GM21717 (cell line): ENCODE results near the gene HSPB6.

Source experiments
- ATAC-seq: cut with Tn5 transposase; IDR thresholded peaks from one replicate; pipeline ENCODE4 v1.9.1; 2021; ENCODE audit warnings: mild to moderate bottlenecking, moderate library complexity; ENCODE audit not compliant: unreplicated experiment

Gene HSPB6

DNA sequence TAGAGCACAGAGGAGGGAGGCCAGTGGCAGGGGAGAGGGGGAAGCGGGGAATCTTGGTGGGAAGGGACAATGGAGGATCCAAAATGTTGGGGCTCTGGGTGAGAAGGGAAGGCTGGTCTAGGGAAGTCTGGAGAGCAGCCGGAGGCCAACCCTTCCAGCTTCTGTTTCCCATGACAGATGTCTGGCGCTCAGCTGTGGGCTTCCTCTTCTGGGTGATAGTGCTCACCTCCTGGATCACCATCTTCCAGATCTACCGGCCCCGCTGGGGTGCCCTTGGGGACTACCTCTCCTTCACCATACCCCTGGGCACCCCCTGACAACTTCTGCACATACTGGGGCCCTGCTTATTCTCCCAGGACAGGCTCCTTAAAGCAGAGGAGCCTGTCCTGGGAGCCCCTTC, 10.3 kb downstream of the HSPB6 start:
- ATAC-seq, result no peak

GRCh38 chr19:35746087-35746462, 10.8 kb downstream of the HSPB6 start:
- ATAC-seq, result no peak

GRCh38 chr19:35745328-35746086, 11.3 kb downstream of the HSPB6 start, which contains the start of the genes PSENEN and U2AF1L4:
PSENEN (plus strand) TSS chr19:35745651; CDS start chr19:35745931, 280 bp downstream.
U2AF1L4 (minus strand) TSS chr19:35745418; CDS start chr19:35745391, 27 bp downstream.
- peak; percentile 35 for ATAC-seq

DNA sequence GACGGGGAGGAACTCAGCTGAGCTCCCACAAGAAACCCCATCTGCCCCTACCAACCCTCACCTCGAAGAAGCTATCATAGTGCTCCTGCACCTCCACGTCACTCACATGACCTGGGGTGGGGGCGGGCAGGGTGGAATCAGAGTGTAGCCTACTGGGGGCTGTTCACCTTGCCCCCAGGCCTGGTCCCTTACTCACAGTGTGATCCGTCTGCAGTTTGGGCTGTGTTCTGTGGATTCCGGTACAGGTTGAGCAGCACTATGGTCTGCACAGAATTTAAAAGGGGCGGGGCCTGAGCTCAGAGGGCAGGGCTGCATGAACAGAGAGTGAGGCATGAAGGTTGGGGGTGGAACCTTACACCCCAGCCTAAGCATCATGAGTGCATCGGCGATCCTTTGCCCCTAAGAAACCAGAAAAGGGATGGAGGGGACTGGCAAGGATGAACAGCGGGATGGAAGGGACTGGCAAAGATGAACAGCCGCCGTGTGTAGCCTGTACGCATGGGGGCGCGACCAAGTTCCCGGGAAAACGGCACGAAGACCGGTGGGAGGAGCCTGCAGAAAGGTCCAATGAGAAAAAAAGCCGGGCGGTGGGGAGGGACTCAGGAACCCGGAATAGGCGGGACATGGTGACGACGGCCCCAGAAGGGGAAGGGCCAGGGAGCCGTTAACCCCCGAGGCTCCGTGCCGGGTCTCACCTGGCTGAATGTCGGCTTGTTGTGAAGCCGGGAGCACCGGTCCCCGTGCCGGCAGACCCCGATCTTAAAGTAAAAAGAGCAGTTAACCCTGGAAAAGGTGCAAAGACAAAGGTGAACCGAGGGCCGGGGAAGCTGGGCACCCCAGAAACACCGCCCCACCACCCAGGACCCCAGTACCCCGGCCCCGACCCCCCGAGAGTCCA, 12.2 kb downstream of the HSPB6 start:
- peak; percentile 29 for ATAC-seq

GRCh38 chr19:35743640-35744429, 13.0 kb downstream of the HSPB6 start:
- no peak for ATAC-seq

DNA sequence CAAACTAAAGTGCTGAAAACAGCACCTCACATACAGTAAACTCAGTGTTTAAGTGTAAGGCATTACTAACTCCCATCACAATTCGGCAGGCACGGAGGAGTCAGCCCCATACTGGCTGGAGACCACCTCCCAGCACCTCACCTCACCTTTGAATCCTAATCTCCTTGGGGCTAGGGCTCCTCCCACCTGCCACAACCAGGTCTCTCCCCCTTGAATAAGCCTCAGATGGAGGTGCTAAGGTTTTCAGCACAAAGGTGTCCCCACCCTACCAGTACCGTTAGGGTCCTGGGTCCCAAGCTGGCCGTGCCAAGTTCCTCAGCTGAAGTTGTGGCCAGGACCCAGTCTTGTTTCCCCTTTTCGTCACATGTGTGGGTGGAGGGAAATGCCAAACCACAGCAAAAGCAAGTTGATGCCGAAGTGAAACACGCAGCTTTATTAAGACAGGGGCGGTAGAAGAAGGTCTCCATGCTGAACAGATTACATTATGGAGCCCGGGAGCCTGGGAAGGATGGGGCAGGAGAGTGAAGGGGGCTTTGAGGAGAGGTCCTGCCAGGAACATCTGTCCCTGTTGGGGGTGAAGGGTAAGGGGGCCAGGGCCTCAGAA, 14.6 kb downstream of the HSPB6 start, which contains the start of gene IGFLR1:
TSS of gene IGFLR1 (minus strand) at position 332 of the 604 bp plus-strand sequence. CDS start 1,272 bp downstream, outside the sequence.
- no peak for ATAC-seq

GRCh38 chr19:35741203-35741515, 15.7 kb downstream of the HSPB6 start:
- ATAC-seq, result no peak

DNA sequence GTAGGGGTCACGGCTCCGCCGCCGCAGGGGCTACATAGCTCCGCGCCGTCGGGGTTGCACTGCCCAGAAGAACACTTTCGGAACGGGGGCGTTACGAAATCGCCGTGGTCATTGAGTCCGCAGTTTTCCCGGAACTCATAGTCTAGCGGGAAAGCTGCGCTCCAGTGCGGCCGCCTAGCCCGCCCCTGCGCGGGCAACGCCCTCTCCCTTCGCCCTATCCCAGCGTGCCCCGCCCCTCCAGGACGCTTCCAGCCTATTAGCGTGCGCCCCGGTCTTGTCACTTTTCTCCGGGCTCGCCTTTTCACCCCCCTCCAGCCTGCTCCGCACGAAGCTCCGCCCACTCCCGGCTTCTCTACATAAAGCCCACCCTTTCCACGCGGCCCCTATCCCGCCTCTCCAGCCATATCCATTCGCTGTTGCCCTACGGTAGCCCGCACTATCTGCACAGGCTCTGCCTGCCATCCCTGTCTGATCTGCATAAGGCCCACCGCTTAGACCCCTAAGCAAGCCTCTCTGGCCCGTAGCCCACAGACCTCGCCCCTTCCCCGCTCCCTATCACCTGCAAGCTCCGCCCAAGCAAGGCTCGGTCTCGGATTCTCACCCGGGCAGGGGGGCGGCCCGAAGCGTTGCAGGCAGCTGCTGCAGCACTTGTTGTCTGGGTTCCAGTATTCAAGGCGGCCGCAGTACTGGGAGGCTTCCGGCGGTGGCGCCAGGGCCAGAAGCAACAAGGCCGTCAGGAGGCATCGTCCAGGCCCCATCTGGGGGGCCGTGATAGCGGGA, 16.2 kb downstream of the HSPB6 start:
- peak; percentile 52 for ATAC-seq

DNA sequence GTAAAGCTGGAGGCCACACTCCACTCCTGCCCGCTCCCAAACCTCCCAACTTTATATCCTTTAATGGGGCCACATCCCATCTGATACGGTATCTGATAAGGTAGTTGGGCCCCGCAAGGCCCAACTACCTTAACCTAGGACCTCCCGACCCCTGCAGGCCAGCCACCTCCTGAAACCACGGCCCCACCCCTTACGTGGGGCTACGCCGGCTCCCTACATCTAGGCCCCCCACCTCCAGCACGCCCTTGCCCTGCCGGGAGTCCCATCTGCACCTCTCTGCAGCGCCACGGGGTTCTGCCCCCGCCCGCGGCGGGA, 16.8 kb downstream of the HSPB6 start:
- peak; percentile 17 for ATAC-seq

GRCh38 chr19:35739275-35740107, 17.3 kb downstream of the HSPB6 start:
- ATAC-seq, result no peak

DNA sequence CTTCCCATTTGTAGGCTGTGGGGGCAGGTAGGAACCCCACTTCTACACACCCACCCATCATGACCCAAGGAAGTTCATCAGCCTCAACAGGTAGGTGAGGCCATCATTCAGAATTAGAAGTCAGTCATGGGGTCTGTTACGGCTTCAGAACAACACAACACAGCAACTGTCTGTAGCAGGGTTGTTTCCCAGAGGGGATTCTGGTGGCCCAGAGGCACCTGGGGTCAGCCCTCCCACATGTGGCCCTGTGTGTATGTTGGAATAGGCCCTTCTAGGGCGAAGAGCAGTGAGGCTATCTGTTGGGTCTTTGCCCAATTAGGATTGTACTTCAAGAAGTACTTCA, 18.0 kb downstream of the HSPB6 start:
- no peak for ATAC-seq

DNA sequence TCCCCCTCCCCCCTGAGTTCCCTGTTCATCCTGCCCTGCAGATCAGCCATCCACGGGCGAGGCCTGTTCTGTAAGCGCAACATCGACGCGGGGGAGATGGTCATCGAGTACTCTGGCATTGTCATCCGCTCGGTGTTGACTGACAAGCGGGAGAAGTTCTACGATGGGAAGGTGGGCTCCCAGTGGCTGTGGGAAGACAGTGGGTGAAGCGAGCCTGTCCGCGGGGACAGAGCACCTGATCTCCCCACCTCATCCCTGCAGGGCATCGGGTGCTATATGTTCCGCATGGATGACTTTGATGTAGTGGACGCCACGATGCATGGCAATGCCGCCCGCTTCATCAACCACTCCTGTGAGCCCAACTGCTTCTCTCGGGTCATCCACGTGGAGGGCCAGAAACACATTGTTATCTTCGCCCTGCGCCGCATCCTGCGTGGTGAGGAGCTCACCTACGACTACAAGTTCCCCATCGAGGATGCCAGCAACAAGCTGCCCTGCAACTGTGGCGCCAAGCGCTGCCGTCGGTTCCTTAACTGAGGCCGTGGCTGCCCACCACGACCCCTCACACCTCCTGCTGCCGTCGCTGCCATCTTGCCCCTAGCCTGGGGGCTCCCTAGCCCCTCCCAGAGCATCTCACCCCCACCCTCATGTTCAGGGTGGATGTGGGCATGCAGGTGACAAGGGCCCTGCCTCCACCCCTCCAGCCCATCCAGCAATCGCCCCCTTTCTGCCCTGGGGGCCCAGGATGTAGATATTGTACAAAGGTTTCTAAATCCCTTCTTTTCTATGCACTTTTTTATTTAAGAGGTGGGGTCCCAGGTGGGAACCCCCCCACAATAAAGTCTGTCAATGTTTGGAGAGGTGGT, 18.6 kb downstream of the HSPB6 start:
- ATAC-seq, result no peak

DNA sequence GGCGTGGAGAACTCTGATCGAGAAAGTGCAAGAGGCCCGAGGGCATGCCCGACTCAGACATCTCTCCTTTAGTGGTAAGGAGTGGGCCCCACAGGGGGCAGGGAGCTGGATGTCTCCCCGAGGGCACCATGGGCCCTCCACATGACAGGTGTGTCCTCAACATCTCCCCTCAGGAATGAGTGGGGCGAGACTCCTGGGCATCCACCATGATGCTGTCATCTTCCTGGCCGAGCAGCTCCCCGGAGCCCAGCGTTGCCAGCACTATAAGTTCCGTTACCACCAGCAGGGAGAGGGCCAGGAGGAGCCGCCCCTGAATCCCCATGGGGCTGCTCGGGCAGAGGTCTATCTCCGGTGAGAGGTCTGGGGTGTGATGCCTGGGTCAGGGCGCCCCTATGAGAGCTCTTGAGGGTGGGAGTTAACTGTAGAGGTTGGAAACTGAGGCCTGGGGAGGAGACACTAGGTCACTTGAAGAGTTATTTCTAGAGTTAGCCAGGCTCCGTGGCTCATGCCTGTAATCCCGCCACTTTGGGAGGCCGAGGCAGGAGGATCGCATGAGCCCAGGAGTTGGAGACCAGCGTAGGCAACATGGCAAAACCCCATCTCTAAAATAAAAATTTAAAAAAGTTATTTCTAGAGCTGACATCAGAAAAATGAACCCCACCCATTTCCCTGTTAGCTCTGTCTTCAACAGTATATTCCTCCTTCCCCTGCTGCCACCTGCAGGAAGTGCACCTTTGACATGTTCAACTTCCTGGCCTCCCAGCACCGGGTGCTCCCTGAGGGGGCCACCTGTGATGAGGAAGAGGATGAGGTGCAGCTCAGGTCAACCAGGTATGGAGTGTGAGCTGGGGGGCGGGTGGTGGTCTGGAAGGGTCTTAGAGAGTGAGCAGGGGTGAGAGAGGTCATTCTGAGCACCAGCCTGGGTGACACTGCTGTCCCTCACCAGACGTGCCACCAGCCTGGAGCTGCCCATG, 19.6 kb downstream of the HSPB6 start:
- ATAC-seq, result no peak

DNA sequence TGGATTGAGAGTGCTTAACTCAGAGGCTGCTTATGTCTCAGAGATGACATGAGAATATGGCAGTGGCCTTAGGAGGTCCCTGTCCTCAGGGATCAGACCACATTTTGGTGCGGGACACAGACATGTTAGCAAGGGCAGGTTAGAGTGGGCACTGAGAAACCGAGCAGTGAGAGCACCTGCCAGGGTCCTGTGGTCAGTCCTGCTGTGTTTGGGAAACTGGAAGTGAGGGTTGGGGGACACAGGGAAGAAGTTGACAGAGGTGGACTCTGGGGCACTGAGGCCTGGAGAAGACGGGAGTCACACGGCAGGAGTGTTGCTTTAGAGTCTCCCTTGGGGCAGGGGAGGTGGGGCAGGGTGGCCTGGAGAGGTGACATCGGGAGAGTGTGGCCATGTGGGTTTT, 21.9 kb downstream of the HSPB6 start:
- no peak for ATAC-seq

- ATAC-seq, result no peak
Observed at GRCh38 chr19:35734273-35734672, 22.6 kb downstream of the HSPB6 start.

DNA sequence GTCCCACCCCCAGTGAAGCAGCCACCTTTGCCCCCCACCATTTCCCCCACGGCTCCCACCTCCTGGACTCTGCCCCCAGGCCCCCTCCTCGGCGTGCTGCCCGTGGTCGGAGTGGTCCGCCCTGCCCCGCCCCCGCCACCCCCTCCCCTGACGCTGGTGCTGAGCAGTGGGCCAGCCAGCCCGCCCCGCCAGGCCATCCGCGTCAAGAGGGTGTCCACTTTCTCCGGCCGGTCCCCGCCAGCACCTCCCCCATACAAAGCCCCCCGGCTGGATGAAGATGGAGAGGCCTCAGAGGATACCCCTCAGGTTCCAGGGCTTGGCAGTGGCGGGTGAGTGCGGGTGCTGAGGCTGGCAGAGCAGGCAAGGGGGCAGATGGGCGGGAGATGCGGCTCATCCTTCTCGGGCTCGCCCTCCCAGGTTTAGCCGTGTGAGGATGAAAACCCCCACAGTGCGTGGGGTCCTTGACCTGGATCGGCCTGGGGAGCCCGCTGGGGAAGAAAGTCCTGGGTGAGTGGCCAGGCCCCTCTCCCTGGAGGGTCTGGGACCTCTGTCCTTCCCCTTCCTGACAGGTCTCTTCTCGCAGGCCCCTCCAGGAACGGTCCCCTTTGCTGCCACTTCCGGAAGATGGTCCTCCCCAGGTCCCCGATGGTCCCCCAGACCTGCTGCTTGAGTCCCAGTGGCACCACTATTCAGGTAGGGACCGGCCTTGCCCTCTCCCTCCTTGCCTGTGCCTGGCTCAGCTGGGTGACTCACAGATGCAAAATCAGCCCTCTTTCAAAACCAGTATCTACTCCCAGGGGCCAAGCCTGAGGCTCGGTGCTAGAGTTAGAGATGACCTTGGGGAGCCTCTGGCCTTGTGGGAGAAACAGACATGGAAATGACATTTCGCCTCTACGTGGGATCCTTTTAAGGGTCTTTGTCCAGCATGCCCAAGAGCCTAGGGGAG, 23.4 kb downstream of the HSPB6 start:
- ATAC-seq, result no peak
